Left lobe of liver (tissue), 2 donors: Measurements from ENCODE around the gene TARBP1. TPM values are rescaled to one million over a fixed set of nuclear protein-coding genes. Genes with fewer than 3 reads are reported as not detected.
"Not testable (repeated sequence)": the region's sequence is repeated elsewhere in the genome, so short reads cannot be mapped to it uniquely, and the experiment has no call there.

Source experiments
- ATAC-seq: fragments of 200-7000 bp; cut with Tn5 transposase; one replicate; pipeline ENCODE4 v1.9.1; 2020; ENCODE audit warnings: mild to moderate bottlenecking, moderate library complexity
- DNase-seq: peaks from one replicate; pipeline ENCODE4 v3.0.0-alpha.2; 2020; ENCODE audit warnings: low spot score
- total RNA-seq: library from RNA; stranded (reverse); gene quantifications from one replicate; pipeline ENCODE4 v1.2.1, GENCODE V29; 2021
- donor health status: DM: no; HTN: no; CAD: no; lungs with moderate emphysema.
- donor health status: DM: no; HTN: yes; CAD: no.

Gene TARBP1
- total RNA-seq, 1 donor from 2014 or later = 7.8 TPM

GRCh38 chr1:234401658-234402057, 77.3 kb downstream of the TARBP1 start:
- ATAC-seq (no peak), DNase-seq (no peak)

- no peak for DNase-seq
Observed at GRCh38 chr1:234400773-234401172, 78.2 kb downstream of the TARBP1 start.

GRCh38 chr1:234399515-234399914, 79.5 kb downstream of the TARBP1 start:
- not testable (repeated sequence) for ATAC-seq, DNase-seq

More at GRCh38 chr1:234400773-234401172, 78.2 kb downstream of the TARBP1 start:
- peak; percentile 59 for ATAC-seq

- ATAC-seq = no peak
Observed at GRCh38 chr1:234398849-234399381, 80.1 kb downstream of the TARBP1 start.

GRCh38 chr1:234397732-234398131, 81.2 kb downstream of the TARBP1 start:
- DNase-seq = no peak

More at GRCh38 chr1:234398849-234399381, 80.1 kb downstream of the TARBP1 start:
- no peak for DNase-seq

GRCh38 chr1:234396871-234397270, 82.1 kb downstream of the TARBP1 start:
- ATAC-seq (no peak), DNase-seq (no peak)

More at GRCh38 chr1:234397732-234398131, 81.2 kb downstream of the TARBP1 start:
- no peak for ATAC-seq

GRCh38 chr1:234396092-234396491, 82.9 kb downstream of the TARBP1 start:
- DNase-seq (no peak), ATAC-seq (no peak)

GRCh38 chr1:234395297-234395696, 83.7 kb downstream of the TARBP1 start:
- no peak for ATAC-seq

GRCh38 chr1:234393190-234393589, 85.8 kb downstream of the TARBP1 start:
- ATAC-seq = no peak

More at GRCh38 chr1:234395297-234395696, 83.7 kb downstream of the TARBP1 start:
- no peak for DNase-seq

GRCh38 chr1:234388094-234388493, 90.9 kb downstream of the TARBP1 start:
- ATAC-seq (no peak), DNase-seq (no peak)

More at GRCh38 chr1:234393190-234393589, 85.8 kb downstream of the TARBP1 start:
- DNase-seq = no peak

GRCh38 chr1:234386122-234386521, 92.9 kb downstream of the TARBP1 start:
- ATAC-seq (no peak), DNase-seq (no peak)

- DNase-seq (no peak), ATAC-seq (no peak)
Observed at GRCh38 chr1:234381699-234382555, 97.1 kb downstream of the TARBP1 start.

- ATAC-seq, DNase-seq: not testable (repeated sequence)
Observed at GRCh38 chr1:234379591-234380109, 99.3 kb downstream of the TARBP1 start.

GRCh38 chr1:234375672-234376071, 103.3 kb downstream of the TARBP1 start:
- ATAC-seq (no peak), DNase-seq (no peak)

- DNase-seq (no peak), ATAC-seq (no peak)
Observed at GRCh38 chr1:234373959-234374254, 105.1 kb downstream of the TARBP1 start.

GRCh38 chr1:234373064-234373958, 105.7 kb downstream of the TARBP1 start, which contains the start of gene COA6:
Gene COA6 (plus strand): TSS chr1:234373456. CDS start chr1:234373467, 11 bp downstream.
- DNase-seq (peak; percentile 88), ATAC-seq (peak; percentile 94)

GRCh38 chr1:234372011-234372757, 106.8 kb downstream of the TARBP1 start:
- DNase-seq = no peak
- ATAC-seq = no peak

- DNase-seq = no peak
- ATAC-seq = peak; percentile 24
Observed at GRCh38 chr1:234371414-234371813, 107.6 kb downstream of the TARBP1 start.

- DNase-seq = no peak
- no peak for ATAC-seq
Observed at GRCh38 chr1:234369784-234370183, 109.2 kb downstream of the TARBP1 start.

GRCh38 chr1:234369033-234369430, 109.9 kb downstream of the TARBP1 start:
- DNase-seq (no peak), ATAC-seq (no peak)
